Peyer's patch (tissue), 4 donors: ENCODE results near the gene FCER2. TPM values are rescaled to one million over a fixed set of nuclear protein-coding genes. Genes with fewer than 3 reads are reported as not detected.
"Not testable (repeated sequence)": the region's sequence is repeated elsewhere in the genome, so short reads cannot be mapped to it uniquely, and the experiment has no call there.

Experiments
- DNase-seq, 3 donors: peaks; one replicate each; pipeline ENCODE4 v3.0.0-alpha.2; 2017 to 2019
- H3K27ac ChIP-seq, 4 donors: fragments of 200-600 bp; sonication (generic); one replicate each; pipeline ENCODE4 v1.5.1; 2016 to 2019
- H3K27me3 ChIP-seq, 2 donors: fragments of 200-600 bp; sonication (generic); one replicate each; pipeline ENCODE4 v1.5.1; 2019
- H3K36me3 ChIP-seq, 3 donors: fragments of 200-600 bp; sonication (generic); one replicate each; pipeline ENCODE4 v1.5.1; 2016 to 2019
- H3K4me1 ChIP-seq, 4 donors: fragments of 200-600 bp; sonication (generic); one replicate each; pipeline ENCODE4 v1.5.1; 2016 to 2019
- H3K4me3 ChIP-seq, 4 donors: fragments of 200-600 bp; sonication (generic); 1 replicate in 3 of 4; 2 replicates in 1 of 4; pipeline ENCODE4 v1.5.1; 2016 to 2019; ENCODE audit warnings: mild to moderate bottlenecking in 1 of 4
- H3K9me3 ChIP-seq, 4 donors: fragments of 200-600 bp; sonication (generic); one replicate each; pipeline ENCODE4 v1.5.1; 2016 to 2019; ENCODE audit warnings: mild to moderate bottlenecking in 1 of 4
- POLR2A ChIP-seq, 2 donors: fragments of 450-650 bp; IDR thresholded peaks; one replicate each; pipeline ENCODE4 v1.5.1; 2017; ENCODE audit warnings: antibody characterized with exemption in 2 of 2, mild to moderate bottlenecking in 2 of 2, moderate library complexity in 2 of 2
- total RNA-seq, 4 donors: library from RNA; depleted of rRNA; stranded (reverse); fragments of >200 nt; gene quantifications; one replicate each; pipeline ENCODE4 v1.1.0, GENCODE V29; 2016
- TF ChIP-seq, protein P1 (sequence below), 6 experiments: fragments of 450-650 bp in 4 of 6; fragments of 200-600 bp in 2 of 6; sonication (generic) in 1 of 6; IDR thresholded peaks; one replicate each; pipeline ENCODE4 v1.5.1; 2017 to 2019; ENCODE audit warnings: antibody characterized with exemption in 6 of 6, mild to moderate bottlenecking in 3 of 6, moderate library complexity in 1 of 6

FCER2 gene
- total RNA-seq, 4 donors from 2014 or later = 2.0 to 10.7 TPM; not detected in 2

- H3K36me3 ChIP-seq = peaks cover 0 to 35% (median 0%) of the 10 kb centered on the region in 3 donors
- no peaks in the 10 kb centered on the region for H3K27me3 ChIP-seq
- H3K4me3 ChIP-seq = no peak overlapping the region
- no peak for DNase-seq
- H3K4me1 ChIP-seq = no peaks in the 10 kb centered on the region
- TF ChIP-seq, protein P1, sequence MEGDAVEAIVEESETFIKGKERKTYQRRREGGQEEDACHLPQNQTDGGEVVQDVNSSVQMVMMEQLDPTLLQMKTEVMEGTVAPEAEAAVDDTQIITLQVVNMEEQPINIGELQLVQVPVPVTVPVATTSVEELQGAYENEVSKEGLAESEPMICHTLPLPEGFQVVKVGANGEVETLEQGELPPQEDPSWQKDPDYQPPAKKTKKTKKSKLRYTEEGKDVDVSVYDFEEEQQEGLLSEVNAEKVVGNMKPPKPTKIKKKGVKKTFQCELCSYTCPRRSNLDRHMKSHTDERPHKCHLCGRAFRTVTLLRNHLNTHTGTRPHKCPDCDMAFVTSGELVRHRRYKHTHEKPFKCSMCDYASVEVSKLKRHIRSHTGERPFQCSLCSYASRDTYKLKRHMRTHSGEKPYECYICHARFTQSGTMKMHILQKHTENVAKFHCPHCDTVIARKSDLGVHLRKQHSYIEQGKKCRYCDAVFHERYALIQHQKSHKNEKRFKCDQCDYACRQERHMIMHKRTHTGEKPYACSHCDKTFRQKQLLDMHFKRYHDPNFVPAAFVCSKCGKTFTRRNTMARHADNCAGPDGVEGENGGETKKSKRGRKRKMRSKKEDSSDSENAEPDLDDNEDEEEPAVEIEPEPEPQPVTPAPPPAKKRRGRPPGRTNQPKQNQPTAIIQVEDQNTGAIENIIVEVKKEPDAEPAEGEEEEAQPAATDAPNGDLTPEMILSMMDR (IDR thresholded peaks at IDR 0.05) = no peak
- TF ChIP-seq POLR2A (IDR thresholded peaks at IDR 0.05) = no peak
- H3K9me3 ChIP-seq = no peaks in the 10 kb centered on the region
- no peak overlapping the region for H3K27ac ChIP-seq
Measured at GRCh38 chr19:7646426-7646700, 55.6 kb downstream of the FCER2 start.

DNA sequence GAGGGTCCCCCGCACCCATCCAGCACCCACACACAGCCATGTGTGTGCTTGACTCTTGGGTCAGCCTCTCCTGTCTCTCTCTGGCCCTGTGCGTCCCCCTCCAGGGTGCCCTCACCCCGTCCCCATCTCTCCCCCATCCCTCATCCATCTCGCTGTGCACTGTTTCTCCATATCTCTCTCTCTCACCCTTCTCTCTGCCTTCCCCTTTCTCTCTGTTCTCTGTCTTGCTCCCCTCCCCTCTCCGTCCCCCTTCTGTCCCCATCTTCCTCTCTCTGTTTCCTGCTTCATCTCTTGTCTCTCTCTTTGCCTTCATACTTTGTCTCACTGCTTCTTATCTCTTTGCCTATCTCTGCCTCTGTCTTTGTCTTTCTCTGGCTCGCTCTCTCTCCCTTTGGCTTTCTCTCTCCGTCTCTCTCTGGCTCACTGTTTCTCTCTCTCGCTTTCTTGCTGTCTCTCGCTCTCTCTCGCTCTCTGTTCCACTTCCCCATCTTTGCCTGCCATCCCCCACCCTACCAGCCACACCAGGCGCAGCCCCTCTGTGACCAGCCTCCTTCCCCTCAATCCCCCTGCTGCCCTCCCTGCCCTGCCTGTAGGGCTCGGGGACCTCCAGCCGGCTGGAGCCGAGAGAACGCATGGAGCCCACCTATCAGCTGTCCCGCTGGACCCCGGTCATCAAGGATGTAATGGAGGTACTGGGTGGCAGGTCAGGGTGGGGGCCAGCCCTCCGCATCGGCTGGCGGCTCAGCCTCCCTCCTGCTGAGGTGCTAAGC is 56.1 kb downstream of the FCER2 start:
- peaks cover 0 to 37% (median 0%) of the 10 kb centered on the region in 3 donors for H3K36me3 ChIP-seq
- H3K27me3 ChIP-seq = no peaks in the 10 kb centered on the region
- no peak overlapping the region for H3K27ac ChIP-seq
- no peaks in the 10 kb centered on the region for H3K4me1 ChIP-seq
- TF ChIP-seq POLR2A (IDR thresholded peaks at IDR 0.05) = no peak
- TF ChIP-seq, protein P1 (IDR thresholded peaks at IDR 0.05) = no peak
- no peaks in the 10 kb centered on the region for H3K9me3 ChIP-seq
- no peak for DNase-seq
- no peak overlapping the region for H3K4me3 ChIP-seq

GRCh38 chr19:7645163-7645562 is 56.8 kb downstream of the FCER2 start:
- DNase-seq = no peak
- H3K36me3 ChIP-seq = peaks cover 0 to 44% (median 0%) of the 10 kb centered on the region in 3 donors

DNA sequence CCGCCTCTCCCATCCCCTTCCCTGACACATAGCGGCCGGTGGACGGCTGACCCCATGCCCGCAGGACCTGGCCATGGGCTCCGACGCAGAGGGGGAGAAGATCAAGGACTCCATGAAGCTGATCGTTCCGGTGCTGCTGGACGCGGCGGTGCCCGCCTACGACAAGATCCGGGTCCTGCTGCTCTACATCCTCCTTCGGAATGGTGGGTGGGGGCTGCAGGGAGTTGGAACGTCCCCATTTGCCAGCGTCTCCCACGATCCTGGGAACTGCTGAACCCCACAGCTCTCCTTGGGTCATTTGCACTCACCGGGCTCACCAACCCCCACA is 57.4 kb downstream of the FCER2 start:
- H3K4me3 ChIP-seq = no peak overlapping the region
- H3K36me3 ChIP-seq = peaks cover 0 to 44% (median 0%) of the 10 kb centered on the region in 3 donors
- no peak for DNase-seq
- no peak overlapping the region for H3K27ac ChIP-seq
- TF ChIP-seq, protein P1 (IDR thresholded peaks at IDR 0.05) = no peak
- no peak for TF ChIP-seq POLR2A (IDR thresholded peaks at IDR 0.05)
- H3K27me3 ChIP-seq = no peaks in the 10 kb centered on the region
- H3K9me3 ChIP-seq = no peaks in the 10 kb centered on the region
- H3K4me1 ChIP-seq = no peaks in the 10 kb centered on the region

More at GRCh38 chr19:7645163-7645562, 56.8 kb downstream of the FCER2 start:
- Histone ChIP-seq H3K4me3 (no peak overlapping the region), H3K4me1 (no peaks in the 10 kb centered on the region), H3K27ac (no peak overlapping the region), H3K9me3 (no peaks in the 10 kb centered on the region), H3K27me3 (no peaks in the 10 kb centered on the region)
- TF ChIP-seq, protein P1 (IDR thresholded peaks at IDR 0.05) = no peak
- no peak for TF ChIP-seq POLR2A (IDR thresholded peaks at IDR 0.05)

GRCh38 chr19:7643629-7644549 is 58.0 kb downstream of the FCER2 start:
- H3K36me3 ChIP-seq = peaks cover 0 to 44% (median 0%) of the 10 kb centered on the region in 3 donors
- not testable (repeated sequence) for DNase-seq, H3K4me3 ChIP-seq, H3K4me1 ChIP-seq, H3K27me3 ChIP-seq, H3K9me3 ChIP-seq, H3K27ac ChIP-seq

- Histone ChIP-seq H3K27ac (no peak overlapping the region), H3K27me3 (no peaks in the 10 kb centered on the region), H3K36me3 (peaks cover 0 to 44% (median 0%) of the 10 kb centered on the region in 3 donors), H3K4me1 (peaks cover 0 to under 1% (median 0%) of the 10 kb centered on the region in 4 donors), H3K4me3 (no peak overlapping the region), H3K9me3 (no peaks in the 10 kb centered on the region)
- TF ChIP-seq, protein P1 (IDR thresholded peaks at IDR 0.05) = no peak
- TF ChIP-seq POLR2A (IDR thresholded peaks at IDR 0.05) = no peak
- no peak for DNase-seq
Measured at GRCh38 chr19:7643031-7643415, 58.9 kb downstream of the FCER2 start.
